Fibroblast of skin of left quadriceps (primary cell): Measurements from ENCODE around the gene LDB2.
A peak's percentile ranks its signal among the peaks of the same experiment; 100 is the strongest.
"Not testable (repeated sequence)": the region's sequence is repeated elsewhere in the genome, so short reads cannot be mapped to it uniquely, and the experiment has no call there.

Experiments used
- DNase-seq, 2 experiments: peaks; one replicate each; pipeline ENCODE4 v3.0.0-alpha.2; 2013; ENCODE audit warnings: low read depth in 2 of 2

The LDB2 gene

DNA sequence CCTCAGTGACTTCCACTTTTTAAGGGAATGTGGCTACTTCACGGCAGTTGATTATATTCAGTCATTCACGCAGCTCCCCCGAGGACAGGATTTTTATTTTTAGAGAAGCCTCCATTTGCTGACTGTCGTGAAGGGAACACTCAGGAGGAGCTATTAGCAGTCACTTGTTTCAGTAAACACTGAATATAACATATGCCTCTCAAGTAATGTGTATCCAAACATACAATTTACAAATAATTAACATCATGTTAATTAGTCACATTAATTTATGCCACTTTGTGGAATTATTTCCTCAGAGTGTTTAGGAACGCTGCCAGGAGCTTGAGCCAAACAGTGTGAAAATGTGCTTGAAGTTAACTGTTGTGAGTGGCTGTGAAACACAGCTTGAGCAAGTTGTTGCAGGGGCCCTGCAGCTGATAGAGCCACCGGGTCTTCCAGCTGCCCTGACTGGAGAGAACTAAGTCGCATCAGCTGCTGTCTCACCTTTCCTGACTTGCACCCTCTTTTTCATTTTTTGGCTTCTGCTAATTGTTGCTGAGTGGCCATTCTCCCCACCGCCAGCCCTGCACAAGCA is 245.6 kb downstream of the LDB2 start:
- DNase-seq: no peak

DNA sequence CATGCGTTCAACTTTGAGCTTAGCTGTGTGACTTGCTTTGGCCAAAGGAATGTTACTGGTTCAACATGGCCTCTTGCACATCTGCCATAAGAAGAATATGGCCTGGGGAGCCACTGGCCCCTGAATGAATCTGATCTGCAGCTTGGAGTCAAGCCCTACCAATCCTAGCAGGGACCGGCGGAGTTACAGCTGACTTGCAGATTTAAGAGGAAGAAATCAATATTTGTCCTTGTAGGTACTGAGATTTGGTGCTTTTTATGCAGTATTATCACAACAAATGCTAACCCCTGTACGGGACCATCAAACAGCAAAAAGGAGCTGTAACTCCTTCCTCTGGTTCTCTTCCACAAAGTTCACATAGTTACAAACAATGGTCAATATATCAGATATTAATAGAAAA is 252.0 kb downstream of the LDB2 start:
- no peak for DNase-seq

DNA sequence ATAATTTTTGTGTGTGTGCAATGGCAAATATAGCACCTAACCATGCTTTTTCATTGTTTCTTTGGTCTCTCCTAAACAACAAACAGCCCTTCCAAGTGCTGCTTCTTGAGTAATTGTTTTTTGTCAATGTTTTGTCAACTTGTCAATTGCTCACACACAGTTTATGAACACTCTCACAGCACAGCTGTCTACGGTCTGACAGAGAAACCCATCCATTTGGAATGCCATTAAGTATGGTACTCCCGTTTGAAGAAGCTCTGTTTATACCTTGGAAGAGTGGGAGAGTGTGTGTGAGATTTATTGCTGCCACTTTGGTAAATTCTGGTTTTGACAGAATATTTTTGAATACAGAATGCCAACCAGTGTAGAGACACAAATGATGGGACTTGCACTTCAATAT is 254.6 kb downstream of the LDB2 start:
- DNase-seq: no peak

DNA sequence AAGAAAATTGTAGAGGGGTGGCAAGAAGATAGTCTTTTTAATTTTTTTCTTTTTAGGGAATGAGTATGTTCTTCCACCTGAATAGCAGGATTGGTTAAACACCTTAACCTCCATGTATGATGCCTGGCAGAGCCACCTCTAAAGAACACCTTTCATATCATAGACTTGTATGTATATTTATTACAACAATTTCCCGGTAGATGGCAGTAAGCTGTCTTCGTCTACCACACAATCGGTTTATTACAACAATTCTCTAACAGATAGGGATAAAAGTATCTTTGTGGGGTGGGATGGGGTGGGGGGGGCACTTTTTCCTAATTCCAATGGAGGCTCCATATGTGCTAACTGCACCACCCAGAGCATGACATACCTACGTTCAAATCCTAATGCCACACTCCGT is 255.5 kb downstream of the LDB2 start:
- no peak for DNase-seq

DNA sequence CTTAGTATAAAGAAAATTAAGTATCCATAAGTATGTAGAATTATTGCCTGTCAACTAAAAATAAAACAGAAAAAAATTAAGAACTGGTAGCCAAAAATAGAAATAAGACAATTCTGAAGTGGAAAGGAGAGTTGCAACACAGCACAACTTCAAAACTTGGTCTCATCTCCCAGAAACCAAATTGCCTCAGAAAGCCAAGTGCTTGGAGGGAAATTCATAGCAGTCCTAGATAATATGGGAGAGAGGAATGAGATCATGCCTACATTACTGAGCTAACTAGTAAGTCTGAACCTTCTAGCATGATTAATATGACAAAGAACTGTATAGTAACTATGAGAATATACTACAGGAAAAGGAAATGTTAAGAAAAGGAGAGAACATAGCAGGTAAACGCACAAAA is 256.5 kb downstream of the LDB2 start:
- peak; percentile 33 to 41 for DNase-seq

DNA sequence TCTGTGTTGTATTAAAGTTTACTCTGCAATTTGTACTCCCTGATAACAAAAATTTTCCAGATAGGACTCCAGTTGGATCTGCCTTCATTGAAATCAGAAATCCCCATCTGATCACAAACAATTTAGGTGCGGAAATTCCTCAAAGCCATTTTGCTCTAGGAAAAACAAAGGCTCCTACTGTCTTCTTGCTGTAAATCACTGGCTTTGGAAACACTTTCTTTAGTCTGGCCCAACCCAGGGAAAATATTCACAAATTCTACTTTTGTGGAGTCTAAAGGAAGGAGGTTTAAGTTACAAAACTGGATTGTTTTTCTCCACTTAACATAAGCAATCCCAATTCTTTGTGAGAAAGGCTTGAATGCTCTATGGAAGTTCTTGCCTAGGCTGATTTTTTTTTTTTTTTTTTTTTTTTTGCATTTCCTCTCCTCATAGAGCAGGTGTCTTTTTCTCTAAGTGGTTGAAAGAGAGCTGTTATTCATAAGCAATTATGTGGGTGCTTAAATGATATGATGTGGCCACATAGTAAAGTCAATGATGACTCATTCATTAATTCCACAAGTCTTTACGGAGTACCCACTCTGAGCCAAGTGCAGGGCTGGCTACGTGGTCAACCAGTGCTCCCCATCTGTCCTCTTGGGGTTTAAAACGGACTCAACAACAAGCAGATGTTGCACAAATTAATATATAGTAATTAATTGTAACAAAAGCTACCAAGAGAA is 261.4 kb downstream of the LDB2 start:
- no peak for DNase-seq

DNA sequence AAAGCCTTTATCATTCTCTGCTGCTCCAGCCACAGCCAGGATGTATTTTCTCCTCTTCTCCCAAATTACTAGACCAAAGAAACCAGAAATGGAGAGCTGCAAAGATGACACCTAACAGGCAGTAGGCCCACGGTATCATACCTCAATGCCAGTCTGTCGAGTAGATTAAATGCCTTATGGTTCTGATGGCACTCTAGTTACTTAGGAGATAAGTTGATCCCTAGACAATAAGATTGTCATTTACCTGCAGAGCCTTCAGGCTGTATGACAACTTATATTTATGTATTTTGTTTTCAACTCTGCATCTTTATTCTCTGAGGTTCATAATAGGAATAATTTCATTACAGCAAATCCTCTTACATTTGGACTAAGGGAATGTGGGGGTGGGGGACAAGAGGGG is 262.1 kb downstream of the LDB2 start:
- no peak for DNase-seq

DNA sequence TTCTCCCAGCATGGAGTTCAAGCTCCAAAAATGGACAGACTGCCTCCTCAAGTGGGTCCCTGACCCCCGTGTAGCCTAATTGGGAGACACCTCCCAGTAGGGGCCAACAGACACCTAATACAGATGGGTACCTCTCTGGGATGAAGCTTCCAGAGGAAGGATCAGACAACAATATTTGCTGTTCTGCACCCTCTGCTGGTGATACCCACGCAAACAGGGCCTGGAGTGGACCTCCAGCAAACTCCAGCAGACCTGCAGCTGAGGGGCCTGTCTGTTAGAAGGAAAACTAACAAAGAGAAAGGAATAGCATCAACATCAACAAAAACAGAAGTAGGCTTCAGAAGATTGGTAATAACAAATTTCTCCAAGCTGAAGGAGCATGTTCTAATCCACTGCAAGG is 269.2 kb downstream of the LDB2 start:
- not testable (repeated sequence) for DNase-seq

DNA sequence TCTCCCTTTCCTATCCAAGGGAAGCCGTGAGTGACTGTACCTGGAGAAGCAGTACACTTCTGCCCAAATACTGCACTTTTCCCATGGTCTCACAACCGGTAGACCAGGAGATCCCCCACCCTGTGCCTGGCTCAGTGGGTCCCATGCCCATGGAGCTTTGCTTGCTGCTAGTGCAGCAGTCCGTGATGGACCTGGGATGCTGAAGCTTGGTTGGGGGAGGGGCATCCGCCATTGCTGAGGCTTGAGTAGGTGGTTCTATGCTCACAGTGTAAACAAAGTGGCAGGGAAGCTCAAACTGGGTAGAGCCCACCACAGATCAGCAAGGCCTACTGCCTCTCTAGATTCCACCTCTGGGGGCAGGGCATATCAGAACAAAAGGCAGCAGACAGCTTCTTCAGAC is 269.6 kb downstream of the LDB2 start:
- not testable (repeated sequence) for DNase-seq

DNA sequence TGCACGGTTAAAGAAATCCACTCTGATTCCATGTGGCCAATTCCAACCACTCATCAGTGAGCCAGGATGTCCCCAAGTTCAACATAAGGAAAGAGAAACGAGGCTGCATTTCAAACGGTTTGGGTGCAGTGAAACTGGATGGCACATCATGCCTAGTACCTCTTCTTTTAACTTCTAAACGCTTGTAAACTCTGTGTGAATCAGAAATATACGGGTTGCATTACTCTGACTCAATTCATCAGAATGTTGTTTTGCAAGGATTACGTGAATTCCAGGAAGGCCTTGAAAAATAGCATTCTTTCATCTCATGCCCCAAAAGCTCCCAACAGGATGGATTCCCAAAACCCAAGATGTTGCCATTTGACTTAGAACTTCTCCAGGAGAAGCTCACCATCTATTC is 270.4 kb downstream of the LDB2 start:
- DNase-seq: peak; percentile 94 to 95

DNA sequence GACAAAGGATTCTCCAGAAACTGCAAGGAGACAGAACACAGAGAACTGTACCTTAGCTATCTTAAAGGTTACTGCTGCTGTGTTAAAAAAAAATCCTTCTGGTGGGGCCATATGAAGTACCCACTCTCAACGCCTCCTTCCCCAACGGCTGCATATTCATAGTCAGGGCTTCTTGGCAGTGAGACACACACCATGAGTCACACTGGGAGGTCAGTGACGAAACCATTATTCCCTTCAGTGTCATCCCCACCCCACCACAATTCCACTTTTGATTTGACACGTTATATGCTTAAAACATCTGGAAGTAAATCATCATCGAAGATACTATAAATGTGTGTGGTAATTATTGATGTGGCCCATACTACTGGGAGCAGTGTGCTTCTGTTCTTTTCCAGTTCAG is 271.5 kb downstream of the LDB2 start:
- DNase-seq: peak; percentile 94

DNA sequence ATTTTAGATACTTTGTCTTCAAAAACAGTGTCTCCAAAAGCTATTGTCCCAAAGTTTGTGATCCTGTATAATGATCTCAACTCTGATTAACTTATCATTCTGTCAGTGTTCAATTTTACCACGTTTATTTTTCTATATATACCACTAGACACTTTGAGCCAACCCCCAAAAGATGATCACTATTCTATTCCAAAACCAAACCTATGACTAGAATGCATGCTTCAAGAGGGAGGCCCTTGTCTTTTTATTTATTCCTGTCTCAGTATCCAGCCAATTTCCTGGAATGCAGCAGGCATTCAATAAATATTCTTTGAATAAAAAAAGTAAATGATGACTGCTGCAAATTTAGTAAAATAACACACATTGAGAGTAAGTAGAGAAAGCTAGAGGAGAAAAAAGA is 275.6 kb downstream of the LDB2 start:
- DNase-seq: no peak

DNA sequence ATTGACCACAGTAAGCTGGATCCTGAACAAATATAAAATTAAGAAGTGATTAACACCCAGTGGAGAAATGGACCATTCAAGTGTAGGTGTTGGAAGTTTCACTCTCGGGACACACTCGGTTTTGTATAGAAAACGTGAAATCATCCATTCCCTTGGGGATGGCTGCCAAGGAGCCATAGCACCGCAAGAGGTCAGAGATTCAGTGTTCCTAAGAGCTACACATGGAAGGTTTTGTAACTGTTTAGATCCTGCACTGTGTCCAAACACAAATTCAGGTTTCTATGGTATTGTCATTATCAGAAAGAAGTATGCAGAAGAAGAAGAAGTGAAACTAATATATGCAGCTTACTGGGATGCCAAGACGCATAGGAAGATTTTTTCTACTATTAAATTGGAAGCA is 281.0 kb downstream of the LDB2 start:
- no peak for DNase-seq

DNA sequence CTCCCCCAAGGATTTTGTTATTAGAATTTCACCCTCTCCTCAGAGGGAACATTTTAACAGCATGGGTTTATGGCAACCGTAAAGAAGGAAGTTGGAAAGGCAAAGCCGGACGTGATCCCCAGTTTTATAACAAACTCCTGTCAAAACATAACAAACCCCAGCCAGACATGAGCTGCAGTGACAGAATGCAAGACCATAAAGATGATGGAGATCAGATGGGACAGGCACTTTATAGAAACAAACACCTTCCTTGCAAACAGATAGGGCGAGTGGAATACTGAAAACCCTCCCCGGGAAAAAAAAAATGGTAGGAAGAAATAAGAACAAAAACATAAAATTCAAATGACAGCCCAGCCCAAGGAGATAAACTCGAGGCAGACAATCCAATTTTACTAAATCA is 281.4 kb downstream of the LDB2 start:
- no peak for DNase-seq

DNA sequence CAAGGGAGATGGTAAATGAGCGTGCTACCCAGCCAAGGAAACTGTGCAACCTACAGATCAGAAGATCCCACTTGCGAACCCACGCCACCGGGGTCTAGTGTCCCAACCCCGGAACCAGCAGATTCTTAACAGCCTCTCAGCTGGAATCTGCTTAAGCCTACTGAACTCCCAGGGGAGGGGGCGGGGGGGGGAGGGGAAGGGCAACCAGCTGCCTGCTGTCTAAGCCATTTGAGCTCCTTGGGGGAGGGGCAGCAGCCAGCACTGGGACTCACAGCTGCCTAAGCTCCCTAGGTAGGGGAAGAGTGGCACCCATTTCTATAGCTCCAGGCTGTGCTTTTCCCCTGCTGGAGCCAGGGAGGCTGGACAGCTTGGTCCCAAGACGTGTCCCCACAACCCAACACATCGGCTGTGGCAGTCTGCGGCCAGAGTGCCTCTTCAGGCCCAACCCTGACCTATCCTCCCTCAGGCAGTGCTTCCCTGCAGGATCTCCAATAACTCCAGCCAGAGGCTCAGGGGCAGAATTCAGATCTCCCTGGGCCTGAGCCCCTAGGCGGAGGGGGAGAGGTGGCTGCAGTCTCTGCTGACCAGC is 289.2 kb downstream of the LDB2 start:
- no peak for DNase-seq

DNA sequence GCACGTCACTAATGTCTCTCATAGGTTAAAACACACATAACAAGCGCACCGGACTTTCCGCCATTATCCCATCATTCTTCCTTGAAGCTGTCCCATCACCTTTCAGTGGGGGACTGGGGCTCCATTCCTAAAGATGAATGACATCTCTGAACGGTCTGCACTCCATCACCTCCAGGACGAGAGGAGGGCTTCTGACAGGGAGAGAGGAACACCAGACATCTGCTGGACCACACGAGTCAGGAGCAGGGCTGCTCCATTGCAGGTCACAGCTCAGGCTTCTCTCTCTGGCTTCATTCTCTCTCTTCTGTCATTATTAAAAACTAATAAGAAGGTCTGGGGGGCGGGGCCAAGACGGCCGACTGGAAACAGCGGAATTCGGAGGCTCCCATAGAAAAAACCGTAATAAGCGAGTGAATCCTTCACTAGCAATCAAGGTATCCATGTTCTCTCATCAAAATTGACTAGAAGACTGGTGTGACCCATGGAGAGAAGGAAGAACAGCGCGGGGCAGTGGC is 289.8 kb downstream of the LDB2 start:
- no peak for DNase-seq

DNA sequence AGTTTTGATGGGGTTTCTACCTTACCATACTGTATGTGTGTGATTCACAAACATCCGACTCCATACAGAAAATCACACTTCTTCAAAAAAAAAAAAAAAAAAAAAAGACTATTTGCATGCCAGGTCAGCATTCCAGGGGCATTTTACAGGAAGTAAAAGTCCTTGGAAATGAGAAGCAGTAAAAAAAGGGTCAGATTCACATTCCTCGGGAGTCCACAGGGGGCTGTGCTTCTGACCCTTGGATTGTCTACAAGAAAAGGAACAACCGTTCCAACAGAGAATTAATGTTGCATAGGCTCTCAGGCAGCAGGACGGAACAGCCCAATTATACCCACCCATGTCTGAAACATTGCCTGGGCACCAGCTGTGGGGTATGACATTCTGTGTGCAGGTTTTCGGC is 290.3 kb downstream of the LDB2 start:
- DNase-seq: no peak

DNA sequence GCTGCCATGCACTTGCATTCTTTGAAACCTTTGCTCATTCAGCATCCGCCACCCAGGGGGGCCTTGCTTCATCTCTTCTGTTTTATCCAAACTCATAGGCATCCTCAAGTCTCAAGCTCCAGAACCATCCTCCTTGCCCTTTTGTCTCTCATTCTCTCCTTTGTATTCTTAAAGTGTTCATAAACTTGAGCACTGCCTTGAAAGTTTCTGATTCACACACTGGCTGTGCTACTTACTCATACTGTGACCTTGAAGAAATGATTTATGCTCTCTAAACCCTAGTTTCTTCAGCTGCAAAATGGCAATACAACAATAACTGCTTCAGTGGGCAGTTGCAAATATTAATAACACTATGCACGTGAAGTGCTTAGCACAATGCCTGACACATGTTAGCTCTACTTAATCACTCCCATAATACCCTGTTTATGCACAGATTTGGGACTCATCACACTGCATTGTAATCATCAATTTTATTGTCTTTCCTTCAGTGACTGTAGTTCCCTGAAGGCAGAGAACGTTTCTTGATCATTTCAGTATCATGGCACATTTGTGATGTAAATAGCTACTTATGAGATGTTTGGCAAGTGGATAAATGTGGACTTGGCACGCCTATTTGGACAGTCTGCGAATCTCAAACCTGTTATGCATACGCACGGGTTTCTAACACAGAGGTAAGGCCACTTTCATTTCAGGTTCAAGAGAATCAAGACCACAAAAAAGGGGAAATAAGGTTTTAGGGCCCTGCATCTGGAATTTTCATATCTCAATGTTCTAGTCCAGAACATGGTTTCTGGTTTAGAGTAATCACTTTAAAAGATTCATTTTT is 291.0 kb downstream of the LDB2 start:
- DNase-seq: no peak

DNA sequence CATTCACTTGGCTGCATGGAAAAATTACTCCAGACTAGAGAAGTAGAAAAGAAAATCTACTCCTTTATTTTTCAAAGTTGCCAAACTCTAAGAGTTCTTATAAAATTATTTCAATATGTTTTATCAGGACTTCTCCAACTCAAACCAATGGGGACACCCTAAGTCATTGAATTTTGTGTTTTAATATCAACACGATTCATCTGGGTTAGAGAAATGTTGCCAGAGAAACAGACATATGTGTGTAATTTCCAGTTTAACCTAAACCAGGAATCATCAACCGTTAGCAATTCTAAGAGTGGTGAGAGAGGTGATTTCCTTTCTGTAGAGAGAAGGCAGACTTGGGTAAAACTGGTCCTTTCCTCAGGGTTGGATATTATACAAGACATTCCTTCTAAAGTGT is 291.8 kb downstream of the LDB2 start:
- no peak for DNase-seq

DNA sequence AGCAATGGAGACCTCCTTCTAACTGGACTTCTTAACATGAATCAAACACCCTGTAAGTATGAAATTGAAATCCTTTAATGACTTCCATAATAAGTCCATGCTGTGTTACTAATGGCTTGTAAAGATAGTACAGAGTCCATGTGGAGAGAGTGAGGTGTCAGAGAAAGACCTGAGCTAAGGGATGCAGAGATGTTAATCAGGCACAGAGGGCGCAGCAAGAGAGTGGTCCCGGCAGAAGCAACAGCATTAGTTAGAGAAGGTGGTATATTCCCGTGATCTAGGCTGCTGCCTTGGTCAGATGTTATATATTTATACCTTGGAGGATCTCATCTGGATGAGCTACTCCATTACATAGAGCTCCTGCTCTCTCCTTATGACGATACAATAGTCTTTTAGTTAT is 295.3 kb downstream of the LDB2 start:
- DNase-seq: no peak

DNA sequence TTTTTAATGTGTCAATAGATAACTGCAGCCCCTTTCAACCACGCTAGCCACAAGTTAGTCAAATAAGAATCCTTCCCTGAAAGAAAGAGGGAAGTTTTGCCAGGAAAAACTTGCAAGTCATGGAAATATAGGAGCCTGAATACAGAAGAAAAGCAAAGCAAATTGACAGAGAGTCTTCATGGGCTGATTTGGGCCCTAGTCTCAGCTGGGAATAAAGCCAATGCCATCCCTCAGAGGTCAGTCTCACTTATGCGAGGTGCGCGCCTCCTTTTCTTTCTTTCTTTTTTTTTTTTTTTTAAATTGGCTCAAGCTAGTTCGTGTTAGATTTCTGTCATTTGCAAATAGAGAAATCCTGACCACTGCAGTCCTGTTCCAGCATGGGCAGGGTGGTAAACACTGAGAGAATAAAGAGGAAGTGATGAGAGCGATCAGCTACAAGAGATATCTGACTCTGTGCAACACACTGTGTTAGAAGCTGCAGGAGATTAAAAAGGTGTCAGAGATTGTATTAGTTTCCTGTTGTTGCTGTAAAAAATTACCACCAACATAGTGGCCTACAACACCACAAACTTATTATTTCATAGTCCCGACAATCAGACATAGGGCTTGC is 299.7 kb downstream of the LDB2 start:
- no peak for DNase-seq
